Skin of body (tissue), 2 donors: ENCODE data around the gene FOXO1. TPM values are rescaled to one million over a fixed set of nuclear protein-coding genes. Genes with fewer than 3 reads are reported as not detected.
A peak's percentile ranks its signal among the peaks of the same experiment; 100 is the strongest.

Source experiments
- DNase-seq: peaks from one replicate; lab custom pipeline; 2025; lab: John Stamatoyannopoulos, UW
- total RNA-seq: library from RNA; depleted of rRNA; stranded (reverse); fragments of >200 nt; gene quantifications from one replicate; pipeline ENCODE4 v1.2.3, GENCODE V29; 2014

FOXO1 gene
- total RNA-seq, 1 donor from 2014 or later: 23.9 TPM

DNA sequence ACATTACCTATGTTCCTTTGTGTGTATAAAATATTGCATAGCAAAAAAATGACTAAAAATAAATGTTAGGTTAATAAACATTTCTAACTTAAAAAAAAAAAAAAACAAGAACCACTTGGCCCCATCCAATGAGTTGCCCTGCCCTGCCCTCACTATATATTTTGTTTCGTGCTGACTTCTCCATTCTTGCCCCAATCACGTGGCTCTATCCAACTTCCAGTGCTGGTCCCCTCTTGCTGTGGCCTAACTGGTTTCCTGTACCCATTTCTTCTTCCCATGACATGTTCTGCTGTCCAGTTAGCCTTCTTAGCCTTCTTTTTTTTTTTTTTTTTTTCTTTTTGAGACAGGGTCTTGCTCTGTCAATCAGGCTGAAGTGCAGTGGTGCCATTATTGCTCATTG is 151.6 kb downstream of the FOXO1 start:
- DNase-seq: no peak

DNA sequence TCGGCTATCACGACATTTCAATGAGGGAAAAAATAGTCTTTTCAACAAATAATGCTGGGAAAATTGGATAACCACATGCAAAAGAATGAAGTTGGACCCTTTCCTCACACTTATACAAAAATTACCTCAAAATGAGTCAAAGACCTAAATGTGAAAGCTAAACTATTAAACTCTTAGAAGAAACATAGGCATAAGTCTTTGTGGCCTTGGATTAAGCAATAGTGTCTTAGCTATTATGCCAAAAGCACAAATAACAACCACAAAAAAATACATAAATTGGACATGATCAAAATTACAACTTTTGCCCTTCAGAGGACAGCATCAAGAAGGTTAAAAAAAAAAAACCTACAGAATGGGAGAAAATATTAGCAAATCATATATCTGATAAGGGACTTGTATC is 156.6 kb downstream of the FOXO1 start:
- DNase-seq: no peak

DNA sequence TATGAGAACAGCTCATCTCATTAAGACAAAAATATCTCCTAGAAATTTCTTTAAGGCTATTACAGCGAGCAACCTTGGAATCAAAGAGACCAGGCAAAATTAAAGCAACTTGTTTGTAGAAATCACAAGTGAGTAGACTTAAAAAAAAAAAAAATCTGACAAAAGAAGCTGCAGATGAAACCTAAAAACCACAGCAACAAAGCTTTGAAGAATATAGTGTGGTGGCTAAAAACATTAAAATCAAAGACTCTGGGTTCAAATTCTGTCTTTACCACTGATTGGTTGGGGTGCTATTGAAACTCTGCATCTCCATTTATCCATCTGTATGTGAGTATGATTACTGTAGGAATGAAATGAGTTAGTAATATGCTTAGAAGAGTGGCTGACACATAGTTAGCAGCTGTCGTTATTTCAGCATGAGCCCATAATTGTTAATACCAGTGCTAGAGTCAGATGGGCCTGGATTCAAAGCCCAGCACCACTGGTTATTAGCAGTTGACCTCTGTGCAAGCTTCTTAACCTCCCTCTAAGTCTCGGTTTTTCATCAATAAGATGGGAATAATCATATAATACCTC is 157.6 kb downstream of the FOXO1 start:
- peak; percentile 7 for DNase-seq

GRCh38 chr13:40508127-40508526 is 158.3 kb downstream of the FOXO1 start:
- DNase-seq: peak; percentile 90

GRCh38 chr13:40506592-40507446 is 159.6 kb downstream of the FOXO1 start:
- DNase-seq: no peak

Other genes starting within 250 kb of the FOXO1 start
- gene MRPS31, start 104.5 kb upstream of the FOXO1 start, total RNA-seq: 22.2 TPM
- 9.0 TPM for gene SLC25A15, start 123.0 kb upstream of the FOXO1 start, total RNA-seq